ENCODE data around the gene ST7L.
"Not testable (repeated sequence)": the region's sequence is repeated elsewhere in the genome, so short reads cannot be mapped to it uniquely, and the experiment has no call there.

Gene ST7L

DNA sequence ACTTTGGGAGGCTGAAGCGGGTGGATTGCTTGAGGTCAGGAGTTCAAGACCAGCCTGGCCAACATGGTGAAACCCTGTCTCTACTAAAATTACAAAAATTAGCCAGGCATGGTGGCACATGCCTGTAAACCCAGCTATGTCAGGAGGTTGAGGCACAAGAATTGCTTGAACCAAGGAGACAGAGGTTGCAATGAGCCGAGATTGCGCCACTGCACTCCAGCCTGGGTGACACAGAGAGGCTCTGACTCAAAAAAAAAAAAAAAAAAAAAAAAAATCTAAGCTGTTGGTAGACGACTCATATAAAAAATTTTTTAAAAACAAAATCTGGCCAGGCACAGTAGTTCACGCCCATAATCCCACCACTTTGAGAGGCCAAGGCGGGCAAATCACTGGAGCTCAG is 131.3 kb downstream of the ST7L start:
- DNase-seq (ENCODE audit: low spot score), result not testable (repeated sequence)

- not testable (repeated sequence) for DNase-seq (ENCODE audit: low spot score)
Observed at GRCh38 chr1:112486063-112486462, 132.9 kb downstream of the ST7L start.

DNA sequence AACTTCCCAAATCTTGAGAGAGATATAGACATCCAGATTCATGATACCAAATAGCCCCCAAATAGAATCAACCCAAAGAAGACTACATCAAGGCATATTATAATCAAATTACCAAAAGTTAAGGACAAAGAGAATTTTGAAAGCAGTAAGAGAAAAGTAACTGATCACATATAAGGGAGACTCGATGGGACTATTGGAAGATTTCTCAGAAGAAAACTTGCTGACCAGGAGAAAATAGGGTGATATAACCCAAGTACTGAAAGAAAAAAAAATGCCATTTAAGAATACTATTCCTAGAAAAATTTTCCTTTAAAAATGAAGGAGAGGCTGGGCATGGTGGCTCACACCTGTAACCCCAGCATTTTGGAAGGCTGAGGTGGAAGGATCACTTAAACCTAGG is 140.6 kb downstream of the ST7L start:
- no peak for DNase-seq (ENCODE audit: low spot score)

GRCh38 chr1:112477550-112477949 is 141.4 kb downstream of the ST7L start:
- DNase-seq (ENCODE audit: low spot score), result no peak
